ENCODE measurements around the gene OR7G2.
"Not testable (repeated sequence)": the region's sequence is repeated elsewhere in the genome, so short reads cannot be mapped to it uniquely, and the experiment has no call there.

The OR7G2 gene

DNA sequence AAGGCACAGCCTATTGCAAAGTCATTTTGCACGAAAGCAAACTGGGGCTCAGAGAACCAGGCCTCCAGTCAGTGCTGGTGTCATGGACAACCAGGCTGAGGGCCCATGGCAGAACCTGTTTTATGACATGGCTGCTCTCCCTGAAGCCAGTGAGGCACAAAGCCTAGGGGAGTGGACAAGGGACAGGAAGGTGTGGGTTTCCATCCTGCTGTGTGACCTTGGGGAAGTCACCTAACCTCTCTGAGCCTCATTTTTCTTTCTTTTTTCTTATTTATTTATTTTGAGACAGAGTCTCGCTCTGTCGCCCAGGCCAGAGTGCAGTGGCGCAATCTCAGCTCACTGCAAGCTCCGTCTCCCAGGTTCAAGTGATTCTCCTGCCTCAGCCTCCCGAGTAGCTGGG lies 35.6 kb downstream of the OR7G2 start:
- DNase-seq = not testable (repeated sequence)

DNA sequence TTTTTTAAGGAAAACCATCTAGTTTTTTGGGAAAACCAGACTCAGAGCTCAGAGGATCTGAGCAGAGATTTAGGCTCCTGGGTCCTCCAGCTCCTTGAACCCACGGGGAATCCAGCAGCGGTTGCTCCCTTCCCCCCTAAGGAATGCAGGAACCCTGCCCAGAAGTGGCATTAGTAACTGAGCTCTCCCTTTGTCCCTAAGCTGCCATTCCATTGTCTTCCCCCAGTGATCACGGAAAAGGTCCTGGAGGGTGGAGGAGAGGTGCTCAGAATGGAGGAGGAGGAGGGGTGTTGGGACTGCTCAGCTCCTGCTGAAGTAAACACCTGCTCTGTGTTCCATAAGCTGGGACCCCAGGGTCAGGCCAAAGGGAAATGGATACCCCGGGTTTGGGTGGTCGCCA lies 37.2 kb downstream of the OR7G2 start:
- no peak for DNase-seq

DNA sequence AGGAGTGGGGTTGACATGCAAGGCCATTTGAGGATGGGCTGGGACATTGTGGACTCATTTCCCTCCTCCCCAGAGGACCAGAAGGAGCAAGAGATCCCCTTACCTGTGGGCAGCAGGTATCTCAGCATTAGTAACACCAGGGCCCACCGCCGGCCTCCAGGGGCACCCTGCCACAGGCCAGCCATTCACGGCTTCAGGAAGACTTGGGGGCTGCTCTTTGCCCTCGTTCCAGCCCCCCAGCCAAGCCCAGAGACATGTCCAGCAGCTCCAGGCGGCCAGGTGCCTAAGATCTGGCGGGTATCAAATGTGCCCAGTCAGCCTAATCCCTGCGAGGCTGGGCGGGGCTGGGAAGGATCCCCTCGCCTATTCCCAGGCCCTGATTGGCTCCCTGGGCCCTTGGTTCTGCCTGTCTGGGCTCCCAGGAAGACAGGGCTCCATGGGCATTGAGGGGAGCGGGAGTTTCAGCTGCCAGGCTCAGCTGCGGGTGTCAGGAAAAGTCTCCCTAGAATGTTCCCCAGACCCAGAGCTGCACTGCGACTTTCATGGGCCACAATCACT lies 41.7 kb downstream of the OR7G2 start:
- no peak for DNase-seq

DNA sequence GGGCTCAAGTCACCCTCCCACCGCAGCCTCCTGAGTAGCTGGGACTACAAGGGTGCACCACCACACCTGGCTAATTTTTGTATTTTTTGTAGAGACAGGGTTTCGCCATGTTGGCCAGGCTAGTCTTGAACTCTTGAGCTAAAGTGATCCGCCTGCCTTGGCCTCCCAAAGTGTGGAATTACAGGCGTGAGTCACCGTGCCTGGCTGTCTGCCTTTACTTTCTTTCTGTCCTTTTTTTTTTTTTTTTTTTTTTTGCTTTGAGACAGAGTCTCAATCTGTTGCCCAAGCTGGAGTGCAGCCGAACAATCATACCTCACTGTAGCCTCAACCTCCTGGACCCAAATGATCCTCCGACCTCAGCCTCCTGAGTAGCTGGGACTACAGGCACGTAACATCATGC lies 45.4 kb downstream of the OR7G2 start:
- no peak for DNase-seq

DNA sequence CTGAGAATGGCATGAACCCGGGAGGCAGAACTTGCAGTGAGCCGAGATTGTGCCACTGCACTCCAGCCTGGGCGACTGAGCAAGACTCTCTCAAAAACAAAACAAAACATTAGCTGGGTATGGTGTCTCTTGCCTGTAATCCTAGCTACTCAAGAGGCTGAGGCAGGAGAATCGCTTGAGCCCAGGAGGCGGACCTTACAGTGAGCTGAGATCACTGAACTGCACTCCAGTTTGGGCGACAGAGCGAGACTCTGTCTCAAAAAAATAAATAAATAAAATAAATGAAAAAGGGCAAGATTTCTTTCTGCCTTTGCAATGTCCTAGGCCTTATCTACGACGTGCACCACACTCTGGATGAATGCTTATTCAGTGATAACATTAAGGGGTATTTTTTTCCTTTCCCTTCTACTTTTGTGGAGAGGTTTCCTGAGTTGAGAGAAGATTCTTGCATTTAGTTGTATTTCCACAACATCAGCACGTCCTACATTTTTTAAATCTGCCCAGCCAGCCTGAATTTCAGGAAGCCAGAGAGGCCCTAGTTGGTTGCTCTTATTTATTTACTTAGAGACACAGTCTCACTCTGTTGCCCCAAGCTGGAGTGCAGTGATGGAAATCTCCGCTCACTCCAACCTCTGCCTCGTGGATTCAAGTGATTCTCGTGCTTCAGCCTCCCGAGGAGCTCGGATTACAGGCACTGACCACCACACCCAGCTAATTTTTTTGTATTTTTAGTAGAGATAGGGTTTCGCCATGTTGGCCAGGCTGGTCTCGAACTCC lies 46.5 kb downstream of the OR7G2 start:
- no peak for DNase-seq

DNA sequence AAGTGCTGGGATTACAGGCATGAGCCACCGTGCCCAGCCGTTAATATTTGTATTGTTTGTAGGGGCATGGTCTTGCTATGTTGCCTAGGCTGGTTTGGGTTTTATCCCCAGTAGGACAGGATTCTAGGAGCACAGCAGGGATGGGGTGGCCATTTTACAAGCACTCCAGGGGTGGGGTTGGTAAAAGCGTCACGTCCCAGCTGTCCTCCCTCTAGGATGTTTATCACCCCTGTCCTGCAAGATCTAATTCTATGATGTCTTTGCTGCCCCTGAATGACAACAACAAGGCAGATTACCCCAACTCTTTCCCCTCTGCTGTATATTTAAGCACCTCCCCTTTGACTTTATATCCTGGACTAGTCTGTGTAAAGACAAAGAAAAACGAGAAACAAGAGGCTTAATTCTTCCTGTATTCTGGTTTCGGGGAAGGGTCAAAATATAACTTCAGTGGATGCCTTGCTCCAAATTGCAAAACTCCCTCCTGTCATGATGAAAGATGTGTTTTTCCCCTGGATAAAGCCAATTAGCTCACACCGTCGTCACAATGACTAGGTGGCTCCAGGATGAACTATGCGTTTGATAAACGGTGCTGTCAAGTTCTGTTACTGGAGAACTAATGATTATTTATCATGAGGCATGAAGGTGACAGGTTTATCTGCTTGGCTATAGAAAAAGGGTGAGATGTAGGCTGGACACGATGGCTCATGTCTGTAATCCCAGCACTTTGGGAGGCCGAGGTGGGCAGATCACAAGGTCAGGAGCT lies 48.2 kb downstream of the OR7G2 start:
- DNase-seq = no peak

DNA sequence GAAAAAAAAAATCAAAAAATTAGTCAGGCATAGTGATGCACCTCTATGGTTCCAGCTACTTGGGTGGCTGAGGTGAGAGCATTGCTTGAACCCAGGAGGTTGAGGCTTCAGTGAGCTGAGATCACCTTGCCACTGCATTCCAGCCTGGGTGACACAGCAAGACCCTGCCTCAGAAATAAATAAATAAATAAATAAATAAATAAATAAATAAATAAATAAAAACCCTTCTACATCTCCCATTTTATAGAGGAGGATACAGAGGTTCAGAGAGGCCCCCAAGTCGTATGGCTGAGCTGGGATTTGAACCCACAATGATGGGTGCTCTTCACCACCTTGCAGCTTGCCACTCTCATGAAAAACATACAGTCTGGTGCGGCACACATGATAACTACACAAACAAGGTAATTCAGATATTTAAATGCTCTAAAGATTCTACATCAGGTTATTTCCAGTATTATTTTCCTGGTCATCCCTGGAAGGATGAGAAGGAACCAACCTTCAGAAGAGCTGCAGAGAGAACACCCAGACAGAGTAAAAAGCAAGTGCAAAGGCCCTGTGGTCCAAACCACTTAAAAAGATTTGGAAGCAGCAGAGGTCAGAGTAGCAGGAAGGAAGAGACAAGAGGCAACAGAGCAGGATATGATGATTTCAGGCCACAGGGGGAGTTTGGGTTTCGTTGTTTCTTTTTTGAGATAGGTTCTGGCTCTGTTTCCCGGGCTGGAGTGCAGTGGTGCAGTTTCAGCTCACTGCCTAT lies 49.6 kb downstream of the OR7G2 start:
- DNase-seq = no peak

DNA sequence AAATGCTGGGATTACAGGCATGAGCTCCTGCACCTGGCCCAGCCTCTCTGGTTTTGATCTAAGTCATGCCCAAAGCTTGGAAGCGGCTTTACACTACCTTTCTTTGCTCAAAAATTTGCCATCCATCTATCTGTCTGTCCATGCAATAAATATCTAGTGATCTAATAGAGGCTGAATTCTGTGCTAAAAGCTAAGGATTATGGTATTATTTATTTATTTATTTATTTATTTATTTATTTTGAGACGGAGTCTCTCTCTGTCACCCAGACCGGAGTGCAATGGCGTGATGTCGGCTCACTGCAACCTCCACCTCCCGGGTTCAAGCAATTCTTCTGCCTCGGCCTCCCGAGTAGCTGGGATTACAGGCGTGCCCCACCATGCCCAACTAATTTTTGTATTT lies 51.1 kb downstream of the OR7G2 start:
- DNase-seq = not testable (repeated sequence)

DNA sequence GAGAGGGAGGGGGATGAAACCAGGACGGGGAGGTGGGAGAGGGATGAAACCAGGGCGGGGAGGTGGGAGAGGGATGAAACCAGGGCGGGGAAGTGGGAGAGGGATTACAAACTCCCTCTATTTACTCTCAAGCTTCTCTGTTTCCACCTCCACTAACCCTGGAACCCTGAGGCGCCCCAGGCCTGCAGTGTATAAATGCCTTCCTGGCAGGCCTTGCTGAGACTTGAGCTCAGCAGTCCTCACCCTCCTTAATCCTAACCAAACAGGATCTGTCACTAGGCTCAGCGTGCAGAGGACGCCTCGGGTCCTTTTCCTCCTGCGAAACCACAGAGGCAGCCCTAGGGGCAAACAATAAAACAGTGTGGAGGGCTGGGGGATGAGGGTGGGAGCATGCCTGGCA lies 52.5 kb downstream of the OR7G2 start:
- DNase-seq = no peak

DNA sequence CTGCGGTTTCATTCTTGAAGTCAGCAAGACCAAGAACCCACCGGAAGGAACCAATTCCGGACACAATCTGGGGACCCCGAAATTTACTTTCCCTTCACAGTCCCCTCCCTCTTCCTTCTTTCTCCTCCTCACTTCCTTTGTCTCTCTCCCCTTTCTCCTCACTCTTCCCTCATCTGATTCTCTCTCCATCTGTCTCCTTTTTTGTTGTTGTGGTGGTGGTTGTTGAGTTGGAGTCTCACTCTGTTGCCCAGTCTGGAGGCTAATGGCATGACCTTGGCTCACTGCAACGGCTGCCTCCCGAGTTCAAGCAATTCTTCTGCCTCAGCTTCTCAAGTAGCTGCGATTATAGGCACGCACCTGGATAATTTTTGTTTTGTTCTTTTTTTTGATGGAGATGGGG lies 53.1 kb downstream of the OR7G2 start:
- DNase-seq = no peak

DNA sequence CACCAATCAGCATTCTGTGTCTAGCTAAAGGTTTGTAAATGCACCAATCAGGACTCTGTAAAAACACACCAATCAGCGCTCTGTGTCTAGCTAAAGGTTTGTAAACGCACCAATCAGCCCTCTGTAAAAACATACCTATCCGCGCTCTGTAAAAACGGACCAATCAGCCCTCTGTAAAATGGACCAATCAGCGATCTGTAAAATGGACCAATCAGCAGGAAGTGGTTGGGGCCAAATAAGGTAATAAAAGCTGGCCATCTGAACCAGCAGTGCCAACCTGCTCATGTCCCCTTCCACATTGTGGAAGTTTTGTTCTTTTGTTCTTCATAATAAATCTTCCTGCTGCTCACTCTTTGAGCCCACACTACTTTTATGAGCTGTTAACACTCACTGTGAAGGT lies 53.6 kb downstream of the OR7G2 start:
- DNase-seq = not testable (repeated sequence)

DNA sequence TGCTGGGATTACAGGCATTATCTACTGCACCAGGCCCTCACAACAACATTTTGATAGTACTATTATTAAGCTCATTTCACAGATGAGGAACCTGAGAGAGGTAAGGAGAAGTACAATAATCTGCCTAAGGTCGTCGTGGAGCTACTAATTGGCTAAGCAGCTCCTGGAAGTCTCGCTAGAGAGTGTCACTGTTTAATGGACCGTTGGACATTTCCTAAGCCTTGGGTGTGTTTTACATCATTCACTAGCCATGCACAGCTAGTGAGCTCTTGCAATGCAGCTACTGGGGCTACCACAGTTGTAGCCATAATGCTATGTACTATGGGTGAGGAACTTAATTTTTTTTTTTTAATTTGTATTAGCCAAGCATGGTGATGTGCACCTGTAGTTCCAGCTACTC lies 54.4 kb downstream of the OR7G2 start:
- DNase-seq = no peak
